NCI-H69 (cell line): Measurements from ENCODE around the gene TNNT2.

Experiments
- DNase-seq: peaks from one replicate; lab custom pipeline; 2025; lab: John Stamatoyannopoulos, UW

Gene TNNT2

GRCh38 chr1:201313086-201313485, 64.4 kb downstream of the TNNT2 start:
- no peak for DNase-seq

- DNase-seq: no peak
Observed at GRCh38 chr1:201312298-201312697, 65.2 kb downstream of the TNNT2 start.

GRCh38 chr1:201311356-201312011, 66.0 kb downstream of the TNNT2 start:
- no peak for DNase-seq

GRCh38 chr1:201310986-201311355, 66.5 kb downstream of the TNNT2 start:
- DNase-seq: peak; percentile 96

- peak; percentile 61 for DNase-seq
Observed at GRCh38 chr1:201310251-201310985, 67.1 kb downstream of the TNNT2 start.

GRCh38 chr1:201309416-201309815, 68.1 kb downstream of the TNNT2 start:
- DNase-seq: peak; percentile 95
